WTC11 (cell line): Measurements from ENCODE around the gene PRKN. TPM values are rescaled to one million over a fixed set of nuclear protein-coding genes. Genes with fewer than 3 reads are reported as not detected.

ENCODE experiments used
- ATAC-seq: fragments of 200-7000 bp; cut with Tn5 transposase; 2 replicates; pipeline ENCODE4 v1.10.0; 2021; ENCODE audit warnings: mild to moderate bottlenecking, moderate library complexity
- CTCF ChIA-PET: fragments of 300-600 bp; sonication (Branson Sonifier 250); formaldehyde crosslinking; loops from one replicate; lab custom pipeline; 2021; ENCODE audit warnings: antibody characterized with exemption; lab: Charles Lee
- POLR2A ChIA-PET: fragments of 350-600 bp; sonication (Branson Sonifier 250); formaldehyde crosslinking; loops from one replicate; lab custom pipeline; 2021; ENCODE audit warnings: antibody characterized with exemption; lab: Charles Lee
- DNase-seq: peaks from one replicate; pipeline ENCODE4 v3.0.0; 2021; ENCODE audit warnings: low spot score
- H3K27ac Mint-ChIP-seq: 2 replicates; pipeline ENCODE4 v1.8.0; 2021; ENCODE audit warnings: mixed read lengths
- H3K27me3 Mint-ChIP-seq: 2 replicates; pipeline ENCODE4 v1.8.0; 2021; ENCODE audit warnings: low read depth, mild to moderate bottlenecking, moderate library complexity, mixed read lengths
- H3K36me3 Mint-ChIP-seq: 2 replicates; pipeline ENCODE4 v1.8.0; 2021; ENCODE audit warnings: mixed read lengths
- H3K4me1 Mint-ChIP-seq: 2 replicates; pipeline ENCODE4 v1.8.0; 2022; ENCODE audit warnings: mixed read lengths
- H3K4me3 Mint-ChIP-seq: 2 replicates; pipeline ENCODE4 v1.8.0; 2021; ENCODE audit warnings: mild to moderate bottlenecking, moderate library complexity, mixed read lengths
- H3K9me3 Mint-ChIP-seq: 2 replicates; pipeline ENCODE4 v1.8.0; 2021; ENCODE audit warnings: mixed read lengths
- CBFB ChIP-seq: sonication (generic); formaldehyde crosslinking; IDR thresholded peaks from 2 replicates; pipeline ENCODE4 v1.8.1; 2022; ENCODE audit warnings: mild to moderate bottlenecking, low read depth, missing genetic modification reagents
- GTF2I ChIP-seq: fragments of 250-450 bp; sonication (Bioruptor Pico); conservative IDR thresholded peaks from 2 replicates; pipeline ENCODE4 v1.4.0; 2021; ENCODE audit warnings: mild to moderate bottlenecking
- HMGA2 ChIP-seq: fragments of 250-450 bp; sonication (Bioruptor Pico); IDR thresholded peaks from 2 replicates; pipeline ENCODE4 v1.4.0; 2021; ENCODE audit warnings: mild to moderate bottlenecking, moderate library complexity
- JUN ChIP-seq: sonication (generic); formaldehyde crosslinking; IDR thresholded peaks from 2 replicates; pipeline ENCODE4 v1.8.0; 2023; ENCODE audit warnings: mild to moderate bottlenecking, missing genetic modification reagents
- KAT7 ChIP-seq: sonication (generic); formaldehyde crosslinking; IDR thresholded peaks from 2 replicates; pipeline ENCODE4 v1.8.1; 2023; ENCODE audit warnings: missing genetic modification reagents, mild to moderate bottlenecking, borderline replicate concordance
- MLX ChIP-seq: sonication (generic); formaldehyde crosslinking; IDR thresholded peaks from 2 replicates; pipeline ENCODE4 v1.8.1; 2023; ENCODE audit warnings: mild to moderate bottlenecking, missing genetic modification reagents, moderate library complexity
- NFYB ChIP-seq: sonication (generic); formaldehyde crosslinking; conservative IDR thresholded peaks from 2 replicates; pipeline ENCODE4 v1.8.0; 2022; ENCODE audit warnings: low read depth, missing genetic modification reagents
- NR3C1 ChIP-seq: sonication (generic); formaldehyde crosslinking; conservative IDR thresholded peaks from 2 replicates; pipeline ENCODE4 v1.8.1; 2023; ENCODE audit warnings: low read depth, mild to moderate bottlenecking, missing genetic modification reagents
- SMAD4 ChIP-seq: sonication (generic); formaldehyde crosslinking; IDR thresholded peaks from 2 replicates; pipeline ENCODE4 v1.8.0; 2022; ENCODE audit warnings: mild to moderate bottlenecking, missing genetic modification reagents
- SP1 ChIP-seq: sonication (generic); formaldehyde crosslinking; conservative IDR thresholded peaks from 2 replicates; pipeline ENCODE4 v1.8.1; 2022; ENCODE audit warnings: missing genetic modification reagents
- TCF7 ChIP-seq: sonication (generic); formaldehyde crosslinking; IDR thresholded peaks from 2 replicates; pipeline ENCODE4 v1.8.0; 2022; ENCODE audit warnings: mild to moderate bottlenecking, low read depth, missing genetic modification reagents, moderate library complexity
- USF1 ChIP-seq: sonication (generic); formaldehyde crosslinking; IDR thresholded peaks from 2 replicates; pipeline ENCODE4 v1.8.0; 2022; ENCODE audit warnings: mild to moderate bottlenecking, missing genetic modification reagents
- ZNF121 ChIP-seq: sonication (generic); formaldehyde crosslinking; IDR thresholded peaks from 2 replicates; pipeline ENCODE4 v1.8.0; 2023; ENCODE audit warnings: missing genetic modification reagents
- ZNF138 ChIP-seq: sonication (generic); formaldehyde crosslinking; conservative IDR thresholded peaks from 2 replicates; pipeline ENCODE4 v1.8.1; 2022; ENCODE audit warnings: mild to moderate bottlenecking, moderate library complexity, missing genetic modification reagents
- ZNF232 ChIP-seq: sonication (generic); formaldehyde crosslinking; IDR thresholded peaks from 2 replicates; pipeline ENCODE4 v1.8.0; 2022; ENCODE audit warnings: mild to moderate bottlenecking, missing genetic modification reagents
- ZNF263 ChIP-seq: sonication (generic); formaldehyde crosslinking; IDR thresholded peaks from 2 replicates; pipeline ENCODE4 v1.8.1; 2022; ENCODE audit warnings: low read depth, mild to moderate bottlenecking, moderate library complexity, missing genetic modification reagents
- ZNF396 ChIP-seq: fragments of 250-450 bp; sonication (Bioruptor Pico); IDR thresholded peaks from 2 replicates; pipeline ENCODE4 v1.8.0; 2021; ENCODE audit warnings: mild to moderate bottlenecking, moderate library complexity, borderline replicate concordance
- ZNF671 ChIP-seq: fragments of 250-450 bp; sonication (Bioruptor Pico); IDR thresholded peaks from 2 replicates; pipeline ENCODE4 v1.8.0; 2021; ENCODE audit warnings: mild to moderate bottlenecking
- total RNA-seq: library from RNA; stranded (reverse); gene quantifications from 3 replicates; pipeline ENCODE4 v1.2.3, GENCODE V29; 2021
- TF ChIP-seq, protein P1 (sequence below): fragments of 250-450 bp; sonication (Bioruptor Pico); IDR thresholded peaks from 2 replicates; pipeline ENCODE4 v2.1.2; 2022; ENCODE audit warnings: mild to moderate bottlenecking, moderate library complexity
- TF ChIP-seq, protein P2 (sequence below): sonication (generic); formaldehyde crosslinking; IDR thresholded peaks from 2 replicates; pipeline ENCODE4 v1.8.1; 2023; ENCODE audit warnings: mild to moderate bottlenecking, moderate library complexity, missing genetic modification reagents
- TF ChIP-seq, protein P3 (sequence below): fragments of 250-450 bp; sonication (Bioruptor Pico); IDR thresholded peaks from 2 replicates; pipeline ENCODE4 v1.9.0; 2021; ENCODE audit warnings: mild to moderate bottlenecking, borderline replicate concordance
- TF ChIP-seq, protein P4 (sequence below): fragments of 250-450 bp; sonication (Bioruptor Pico); IDR thresholded peaks from 2 replicates; pipeline ENCODE4 v1.9.0; 2021; ENCODE audit warnings: moderate library complexity, mild to moderate bottlenecking, inconsistent platforms, borderline replicate concordance

PRKN gene
- total RNA-seq, 1 experiment from 2014 or later: 0.59 TPM

DNA sequence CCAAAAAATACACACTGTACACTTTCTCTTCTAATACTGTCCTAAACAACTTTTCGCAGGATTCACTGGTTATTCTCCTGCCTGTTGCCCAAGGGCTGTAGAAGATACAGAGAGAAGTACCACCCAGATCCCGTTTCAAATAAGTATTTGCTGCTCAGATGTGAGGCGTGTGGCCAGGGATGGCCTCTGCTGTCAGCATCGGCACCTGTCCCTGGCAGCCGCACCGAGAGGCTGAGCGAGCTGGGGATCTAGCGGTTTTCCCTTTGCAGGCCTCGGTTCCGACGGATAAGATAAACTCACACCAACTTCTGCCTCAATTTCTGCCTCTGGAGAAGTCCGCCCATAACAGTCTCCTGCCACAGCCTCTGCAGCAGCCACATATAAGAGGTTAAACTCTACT, 768.5 kb downstream of the PRKN start:
- ChIA-PET CTCF (no interaction called here), POLR2A (no interaction called here)
- Mint-ChIP-seq H3K27ac (peak overlapping the region; percentile 20; the same call in 1 of the 2 replicates), H3K9me3 (peaks cover 4% of the 10 kb centered on the region), H3K4me1 (peaks cover 44% of the 10 kb centered on the region), H3K36me3 (no peaks in the 10 kb centered on the region), H3K27me3 (no peaks in the 10 kb centered on the region), H3K4me3 (no peak overlapping the region)
- no peak for DNase-seq
- ATAC-seq: no peak
- TF ChIP-seq USF1 (CRISPR knock-in tag): no peak
- no peak for TF ChIP-seq ZNF671 (CRISPR knock-in tag)
- TF ChIP-seq ZNF121 (CRISPR knock-in tag): no peak
- TF ChIP-seq ZNF232 (CRISPR knock-in tag): no peak
- TF ChIP-seq CBFB (CRISPR knock-in tag): no peak
- TF ChIP-seq, protein P1, sequence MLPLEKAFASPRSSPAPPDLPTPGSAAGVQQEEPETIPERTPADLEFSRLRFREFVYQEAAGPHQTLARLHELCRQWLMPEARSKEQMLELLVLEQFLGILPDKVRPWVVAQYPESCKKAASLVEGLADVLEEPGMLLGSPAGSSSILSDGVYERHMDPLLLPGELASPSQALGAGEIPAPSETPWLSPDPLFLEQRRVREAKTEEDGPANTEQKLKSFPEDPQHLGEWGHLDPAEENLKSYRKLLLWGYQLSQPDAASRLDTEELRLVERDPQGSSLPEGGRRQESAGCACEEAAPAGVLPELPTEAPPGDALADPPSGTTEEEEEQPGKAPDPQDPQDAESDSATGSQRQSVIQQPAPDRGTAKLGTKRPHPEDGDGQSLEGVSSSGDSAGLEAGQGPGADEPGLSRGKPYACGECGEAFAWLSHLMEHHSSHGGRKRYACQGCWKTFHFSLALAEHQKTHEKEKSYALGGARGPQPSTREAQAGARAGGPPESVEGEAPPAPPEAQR (CRISPR knock-in tag): no peak
- TF ChIP-seq, protein P2, sequence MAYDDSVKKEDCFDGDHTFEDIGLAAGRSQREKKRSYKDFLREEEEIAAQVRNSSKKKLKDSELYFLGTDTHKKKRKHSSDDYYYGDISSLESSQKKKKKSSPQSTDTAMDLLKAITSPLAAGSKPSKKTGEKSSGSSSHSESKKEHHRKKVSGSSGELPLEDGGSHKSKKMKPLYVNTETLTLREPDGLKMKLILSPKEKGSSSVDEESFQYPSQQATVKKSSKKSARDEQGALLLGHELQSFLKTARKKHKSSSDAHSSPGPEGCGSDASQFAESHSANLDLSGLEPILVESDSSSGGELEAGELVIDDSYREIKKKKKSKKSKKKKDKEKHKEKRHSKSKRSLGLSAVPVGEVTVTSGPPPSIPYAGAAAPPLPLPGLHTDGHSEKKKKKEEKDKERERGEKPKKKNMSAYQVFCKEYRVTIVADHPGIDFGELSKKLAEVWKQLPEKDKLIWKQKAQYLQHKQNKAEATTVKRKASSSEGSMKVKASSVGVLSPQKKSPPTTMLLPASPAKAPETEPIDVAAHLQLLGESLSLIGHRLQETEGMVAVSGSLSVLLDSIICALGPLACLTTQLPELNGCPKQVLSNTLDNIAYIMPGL (CRISPR knock-in tag): no peak
- no peak for TF ChIP-seq KAT7
- TF ChIP-seq TCF7 (CRISPR knock-in tag): no peak

DNA sequence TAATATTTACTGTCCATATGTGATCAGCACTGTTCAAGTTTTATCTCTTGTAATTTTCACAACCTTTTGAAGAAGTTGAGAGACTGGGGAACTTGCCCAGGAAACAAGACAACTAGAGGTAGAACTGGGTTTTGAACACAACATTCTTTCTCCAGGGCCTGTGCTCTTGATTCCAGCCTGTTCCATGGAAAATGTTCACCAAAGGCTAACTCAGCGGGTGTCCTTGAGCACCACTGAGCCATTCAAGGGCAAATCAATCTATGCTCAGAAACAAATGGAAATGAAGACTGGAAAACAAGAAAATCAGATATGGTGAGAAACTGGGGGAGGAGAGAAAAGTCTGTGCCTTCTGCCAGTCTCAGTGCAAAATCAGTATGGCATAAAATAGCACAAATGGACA, 771.5 kb downstream of the PRKN start:
- ATAC-seq: no peak; the same call in 1 of the 2 replicates
- Mint-ChIP-seq H3K27me3 (no peaks in the 10 kb centered on the region), H3K27ac (0 out of 2 replicates have a peak overlapping the region, but pooled peaks have one; percentile 34), H3K9me3 (peaks cover 4% of the 10 kb centered on the region), H3K36me3 (no peaks in the 10 kb centered on the region), H3K4me3 (no peak overlapping the region)
- CTCF ChIA-PET: no interaction called here
- no peak for DNase-seq
- TF ChIP-seq SMAD4 (CRISPR knock-in tag) (no peak), GTF2I (CRISPR knock-in tag) (no peak)
- TF ChIP-seq, protein P3, sequence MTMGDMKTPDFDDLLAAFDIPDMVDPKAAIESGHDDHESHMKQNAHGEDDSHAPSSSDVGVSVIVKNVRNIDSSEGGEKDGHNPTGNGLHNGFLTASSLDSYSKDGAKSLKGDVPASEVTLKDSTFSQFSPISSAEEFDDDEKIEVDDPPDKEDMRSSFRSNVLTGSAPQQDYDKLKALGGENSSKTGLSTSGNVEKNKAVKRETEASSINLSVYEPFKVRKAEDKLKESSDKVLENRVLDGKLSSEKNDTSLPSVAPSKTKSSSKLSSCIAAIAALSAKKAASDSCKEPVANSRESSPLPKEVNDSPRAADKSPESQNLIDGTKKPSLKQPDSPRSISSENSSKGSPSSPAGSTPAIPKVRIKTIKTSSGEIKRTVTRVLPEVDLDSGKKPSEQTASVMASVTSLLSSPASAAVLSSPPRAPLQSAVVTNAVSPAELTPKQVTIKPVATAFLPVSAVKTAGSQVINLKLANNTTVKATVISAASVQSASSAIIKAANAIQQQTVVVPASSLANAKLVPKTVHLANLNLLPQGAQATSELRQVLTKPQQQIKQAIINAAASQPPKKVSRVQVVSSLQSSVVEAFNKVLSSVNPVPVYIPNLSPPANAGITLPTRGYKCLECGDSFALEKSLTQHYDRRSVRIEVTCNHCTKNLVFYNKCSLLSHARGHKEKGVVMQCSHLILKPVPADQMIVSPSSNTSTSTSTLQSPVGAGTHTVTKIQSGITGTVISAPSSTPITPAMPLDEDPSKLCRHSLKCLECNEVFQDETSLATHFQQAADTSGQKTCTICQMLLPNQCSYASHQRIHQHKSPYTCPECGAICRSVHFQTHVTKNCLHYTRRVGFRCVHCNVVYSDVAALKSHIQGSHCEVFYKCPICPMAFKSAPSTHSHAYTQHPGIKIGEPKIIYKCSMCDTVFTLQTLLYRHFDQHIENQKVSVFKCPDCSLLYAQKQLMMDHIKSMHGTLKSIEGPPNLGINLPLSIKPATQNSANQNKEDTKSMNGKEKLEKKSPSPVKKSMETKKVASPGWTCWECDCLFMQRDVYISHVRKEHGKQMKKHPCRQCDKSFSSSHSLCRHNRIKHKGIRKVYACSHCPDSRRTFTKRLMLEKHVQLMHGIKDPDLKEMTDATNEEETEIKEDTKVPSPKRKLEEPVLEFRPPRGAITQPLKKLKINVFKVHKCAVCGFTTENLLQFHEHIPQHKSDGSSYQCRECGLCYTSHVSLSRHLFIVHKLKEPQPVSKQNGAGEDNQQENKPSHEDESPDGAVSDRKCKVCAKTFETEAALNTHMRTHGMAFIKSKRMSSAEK (CRISPR knock-in tag): no peak
- TF ChIP-seq, all 79 proteins: peak for 0
- POLR2A ChIA-PET: no interaction called here
- H3K4me1 Mint-ChIP-seq: peaks cover 34% of the 10 kb centered on the region

GRCh38 chr6:161954699-161955276, 772.8 kb downstream of the PRKN start:
- Mint-ChIP-seq H3K4me3 (no peak overlapping the region), H3K27me3 (peaks cover 2% of the 10 kb centered on the region), H3K36me3 (no peaks in the 10 kb centered on the region), H3K9me3 (peaks cover 4% of the 10 kb centered on the region), H3K4me1 (peaks cover 39% of the 10 kb centered on the region), H3K27ac (no peak overlapping the region)
- POLR2A ChIA-PET: interaction anchor here (0.7 kb wide), 1 partner anchor 20 kb away, joined by 4 read pairs; no protein-coding TSS in a partner anchor
- ATAC-seq (no peak), DNase-seq (no peak)
- CTCF ChIA-PET: no interaction called here
- no peak for TF ChIP-seq MLX (CRISPR knock-in tag)
- TF ChIP-seq ZNF396 (CRISPR knock-in tag): no peak
- no peak for TF ChIP-seq ZNF138 (CRISPR knock-in tag)
- TF ChIP-seq, protein P4, sequence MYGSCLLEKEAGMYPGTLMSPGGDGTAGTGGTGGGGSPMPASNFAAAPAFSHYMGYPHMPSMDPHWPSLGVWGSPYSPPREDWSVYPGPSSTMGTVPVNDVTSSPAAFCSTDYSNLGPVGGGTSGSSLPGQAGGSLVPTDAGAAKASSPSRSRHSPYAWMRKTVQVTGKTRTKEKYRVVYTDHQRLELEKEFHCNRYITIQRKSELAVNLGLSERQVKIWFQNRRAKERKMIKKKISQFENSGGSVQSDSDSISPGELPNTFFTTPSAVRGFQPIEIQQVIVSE (CRISPR knock-in tag): no peak
- no peak for TF ChIP-seq ZNF263 (CRISPR knock-in tag)
- no peak for TF ChIP-seq NFYB
- no peak for TF ChIP-seq JUN (CRISPR knock-in tag)
- TF ChIP-seq NR3C1 (CRISPR knock-in tag): no peak
- TF ChIP-seq SP1 (CRISPR knock-in tag): no peak
- TF ChIP-seq, protein P1 (CRISPR knock-in tag): no peak
- TF ChIP-seq HMGA2 (CRISPR knock-in tag): no peak
